ENCODE results near the gene INPP5D. TPM values are rescaled to one million over a fixed set of nuclear protein-coding genes. Genes with fewer than 3 reads are reported as not detected.
A peak's percentile ranks its signal among the peaks of the same experiment; 100 is the strongest.

Gene INPP5D
- total RNA-seq, 1 donor from 2014 or later: 33.3 TPM

GRCh38 chr2:233115121-233115520 lies 55.0 kb downstream of the INPP5D start:
- intact Hi-C loops (cut with DNase I): no loop called here
- H3K4me3 ChIP-seq: no peak overlapping the region
- H3K27ac ChIP-seq: no peak overlapping the region
- H3K27me3 ChIP-seq: no peaks in the 10 kb centered on the region
- H3K9me3 ChIP-seq: no peaks in the 10 kb centered on the region
- H3K4me1 ChIP-seq: no peaks in the 10 kb centered on the region
- no peaks in the 10 kb centered on the region for H3K36me3 ChIP-seq
- ATAC-seq (no peak), DNase-seq (peak; percentile 30)
- TF ChIP-seq CTCF (IDR thresholded peaks at IDR 0.05): no peak

GRCh38 chr2:233115741-233116140 lies 55.6 kb downstream of the INPP5D start:
- Histone ChIP-seq H3K27me3 (no peaks in the 10 kb centered on the region), H3K27ac (no peak overlapping the region), H3K9me3 (no peaks in the 10 kb centered on the region), H3K4me3 (no peak overlapping the region), H3K36me3 (no peaks in the 10 kb centered on the region), H3K4me1 (no peaks in the 10 kb centered on the region)
- intact Hi-C loops (cut with DNase I): no loop called here
- TF ChIP-seq CTCF (IDR thresholded peaks at IDR 0.05): no peak
- DNase-seq (no peak), ATAC-seq (no peak)

- Histone ChIP-seq H3K4me3 (no peak overlapping the region), H3K4me1 (no peaks in the 10 kb centered on the region), H3K36me3 (peaks cover under 1% of the 10 kb centered on the region), H3K27ac (no peak overlapping the region), H3K27me3 (no peaks in the 10 kb centered on the region), H3K9me3 (no peaks in the 10 kb centered on the region)
- ATAC-seq: peak; percentile 55
- TF ChIP-seq CTCF (IDR thresholded peaks at IDR 0.05): no peak
- intact Hi-C loops (cut with DNase I): no loop called here
- peak; percentile 61 for DNase-seq
Measured at GRCh38 chr2:233116946-233117345, 56.8 kb downstream of the INPP5D start.

GRCh38 chr2:233117351-233117750 lies 57.2 kb downstream of the INPP5D start:
- Histone ChIP-seq H3K4me1 (no peaks in the 10 kb centered on the region), H3K27ac (no peak overlapping the region), H3K9me3 (no peaks in the 10 kb centered on the region), H3K36me3 (peaks cover 3% of the 10 kb centered on the region), H3K4me3 (no peak overlapping the region), H3K27me3 (no peaks in the 10 kb centered on the region)
- DNase-seq: peak; percentile 48
- no peak for ATAC-seq
- intact Hi-C loops (cut with DNase I): no loop called here
- no peak for TF ChIP-seq CTCF (IDR thresholded peaks at IDR 0.05)

GRCh38 chr2:233117811-233118647 lies 57.9 kb downstream of the INPP5D start:
- H3K9me3 ChIP-seq: no peaks in the 10 kb centered on the region
- no peaks in the 10 kb centered on the region for H3K27me3 ChIP-seq
- H3K36me3 ChIP-seq: peaks cover 3% of the 10 kb centered on the region
- no peaks in the 10 kb centered on the region for H3K4me1 ChIP-seq
- H3K4me3 ChIP-seq: no peak overlapping the region
- TF ChIP-seq CTCF (IDR thresholded peaks at IDR 0.05): no peak
- peak; percentile 40 for DNase-seq
- intact Hi-C loops (cut with DNase I): no loop called here
- no peak overlapping the region for H3K27ac ChIP-seq
- ATAC-seq: peak; percentile 7
